Astrocyte of the cerebellum (primary cell): ENCODE results near the gene MAP2K2.

ENCODE experiments used
- DNase-seq: peaks from one replicate; pipeline ENCODE4 v3.0.0-alpha.2; 2011; ENCODE audit warnings: low read depth
- H3K4me3 ChIP-seq: 2 replicates; pipeline ENCODE4 v1.5.1; 2011; ENCODE audit warnings: mild to moderate bottlenecking, low read depth, low read length, moderate library complexity
- CTCF ChIP-seq: IDR thresholded peaks from 2 replicates; pipeline ENCODE4 v1.5.1; 2012; ENCODE audit warnings: low read length, low read depth, moderate library complexity, mild to moderate bottlenecking; ENCODE audit errors: missing control alignments
- in situ Hi-C: cut with HindIII; loops from 2 replicates; pipeline ENCODE4 v1.10.0; 2017; ENCODE audit warnings: low sequenced_read_pairs

The MAP2K2 gene

GRCh38 chr19:4054441-4055208, 69.3 kb downstream of the MAP2K2 start:
- H3K4me3 ChIP-seq: no peak overlapping the region
- in situ Hi-C loops: no loop called here
- no peak for DNase-seq
- TF ChIP-seq CTCF: no peak

DNA sequence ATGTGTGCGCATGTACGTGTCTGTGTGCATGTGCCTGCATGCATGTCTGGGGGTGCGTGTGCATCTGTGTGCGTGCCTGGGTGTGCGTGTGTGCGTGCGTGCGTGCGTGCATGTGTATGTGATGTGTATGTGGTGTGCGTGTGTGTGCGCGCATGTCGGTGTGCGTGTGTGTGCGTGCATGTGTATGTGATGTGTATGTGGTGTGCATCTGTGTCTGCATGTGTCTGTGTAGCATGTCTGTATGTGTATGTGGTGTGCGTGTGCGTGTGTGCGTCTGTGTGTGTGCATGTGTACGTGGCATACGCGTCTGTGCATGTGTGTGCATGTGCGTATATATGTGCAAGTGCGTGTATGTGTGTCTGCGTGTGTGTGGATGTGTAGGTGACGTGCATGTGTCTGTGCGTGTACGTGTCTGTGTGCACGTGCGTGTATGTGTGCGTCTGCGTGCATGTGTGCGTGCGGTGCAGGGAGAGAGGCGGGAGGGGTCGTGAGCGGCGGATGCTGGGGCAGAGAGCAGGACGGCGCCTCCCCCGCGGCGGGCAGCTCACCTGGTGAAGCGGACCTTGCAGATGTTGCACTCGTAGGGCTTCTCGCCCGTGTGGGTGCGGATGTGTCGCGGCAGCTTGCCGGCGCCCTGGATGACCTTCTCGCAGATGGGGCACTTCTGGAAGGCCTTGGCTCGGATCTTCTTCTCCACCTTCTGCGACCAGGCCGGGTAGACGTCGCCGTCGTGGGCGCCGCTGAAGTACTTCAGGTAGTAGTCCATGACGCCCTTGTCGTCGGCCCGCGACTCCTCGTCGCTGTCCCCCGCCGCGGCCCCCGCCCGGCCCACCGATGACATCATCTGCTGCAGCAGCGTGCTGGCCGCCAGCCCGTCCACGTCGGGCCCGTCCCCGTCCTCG, 70.2 kb downstream of the MAP2K2 start:
- no peak for DNase-seq
- in situ Hi-C loops: no loop called here
- TF ChIP-seq CTCF: no peak
- H3K4me3 ChIP-seq: no peak overlapping the region

DNA sequence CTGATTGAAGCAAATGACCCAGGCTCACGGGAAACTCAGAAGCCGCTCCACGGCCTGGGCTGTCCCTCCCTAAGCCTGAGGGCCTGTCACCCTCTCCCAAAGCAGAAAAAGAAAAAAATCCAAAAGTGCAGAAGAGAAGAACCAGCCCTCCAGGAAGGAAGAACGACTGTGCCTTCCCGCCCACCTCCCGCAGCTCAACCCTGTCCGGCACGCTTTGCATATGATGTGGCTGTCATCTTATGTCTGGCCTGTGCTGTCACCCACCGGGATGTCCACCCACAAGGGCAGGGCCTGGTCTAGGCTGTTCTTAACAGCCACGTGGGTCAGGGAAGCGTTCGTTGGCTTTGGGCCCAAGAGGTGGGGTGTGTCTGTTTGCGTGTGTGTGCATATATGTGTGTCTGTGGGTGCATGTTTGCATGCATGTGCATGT, 70.9 kb downstream of the MAP2K2 start:
- no peak for TF ChIP-seq CTCF
- H3K4me3 ChIP-seq: no peak overlapping the region
- DNase-seq: no peak
- in situ Hi-C loops: no loop called here

DNA sequence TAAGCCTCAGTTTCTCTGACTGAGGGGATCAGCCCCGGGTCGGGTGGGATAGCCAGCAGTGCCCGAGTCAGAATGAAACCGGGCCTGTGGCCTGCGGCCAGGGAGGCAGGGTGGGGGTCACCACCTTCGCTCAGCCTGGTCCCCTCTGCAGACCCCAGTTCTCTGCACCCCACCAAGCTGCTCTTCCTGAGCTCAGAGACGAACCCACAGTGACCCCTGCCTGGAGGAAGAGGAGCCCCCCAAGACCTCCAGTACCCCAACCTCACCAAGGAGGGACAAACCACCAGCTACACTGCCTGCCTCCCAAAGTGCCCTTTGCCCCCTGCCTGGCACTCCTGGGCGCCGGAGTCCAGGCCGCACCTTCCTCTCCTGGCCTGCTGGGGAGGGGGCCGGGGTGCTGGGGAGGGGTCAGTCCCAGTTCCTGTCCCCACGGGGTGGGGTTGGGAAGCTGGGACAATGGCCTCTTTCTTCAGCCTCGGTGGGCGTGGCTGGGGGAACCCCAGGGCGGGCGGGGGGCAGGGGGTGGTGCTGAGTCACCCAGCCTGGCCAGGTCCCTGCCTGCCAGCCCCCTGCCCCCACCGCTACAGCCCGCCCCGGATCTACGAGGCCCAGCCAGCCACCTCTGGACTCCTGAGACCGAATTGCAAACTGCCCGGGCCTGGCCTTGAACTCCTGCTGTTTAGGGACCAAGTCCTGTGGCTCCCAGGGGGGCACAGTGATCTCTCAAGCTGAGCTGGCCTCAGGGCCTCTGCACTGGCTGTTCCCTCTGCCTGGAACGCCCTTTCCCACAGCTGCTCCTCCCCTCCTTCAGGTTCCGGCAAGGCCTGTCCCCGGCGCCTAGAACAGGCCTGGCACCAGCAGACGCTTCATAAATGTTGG, 71.6 kb downstream of the MAP2K2 start:
- TF ChIP-seq CTCF: no peak
- H3K4me3 ChIP-seq: no peak overlapping the region
- no peak for DNase-seq
- in situ Hi-C loops: no loop called here

DNA sequence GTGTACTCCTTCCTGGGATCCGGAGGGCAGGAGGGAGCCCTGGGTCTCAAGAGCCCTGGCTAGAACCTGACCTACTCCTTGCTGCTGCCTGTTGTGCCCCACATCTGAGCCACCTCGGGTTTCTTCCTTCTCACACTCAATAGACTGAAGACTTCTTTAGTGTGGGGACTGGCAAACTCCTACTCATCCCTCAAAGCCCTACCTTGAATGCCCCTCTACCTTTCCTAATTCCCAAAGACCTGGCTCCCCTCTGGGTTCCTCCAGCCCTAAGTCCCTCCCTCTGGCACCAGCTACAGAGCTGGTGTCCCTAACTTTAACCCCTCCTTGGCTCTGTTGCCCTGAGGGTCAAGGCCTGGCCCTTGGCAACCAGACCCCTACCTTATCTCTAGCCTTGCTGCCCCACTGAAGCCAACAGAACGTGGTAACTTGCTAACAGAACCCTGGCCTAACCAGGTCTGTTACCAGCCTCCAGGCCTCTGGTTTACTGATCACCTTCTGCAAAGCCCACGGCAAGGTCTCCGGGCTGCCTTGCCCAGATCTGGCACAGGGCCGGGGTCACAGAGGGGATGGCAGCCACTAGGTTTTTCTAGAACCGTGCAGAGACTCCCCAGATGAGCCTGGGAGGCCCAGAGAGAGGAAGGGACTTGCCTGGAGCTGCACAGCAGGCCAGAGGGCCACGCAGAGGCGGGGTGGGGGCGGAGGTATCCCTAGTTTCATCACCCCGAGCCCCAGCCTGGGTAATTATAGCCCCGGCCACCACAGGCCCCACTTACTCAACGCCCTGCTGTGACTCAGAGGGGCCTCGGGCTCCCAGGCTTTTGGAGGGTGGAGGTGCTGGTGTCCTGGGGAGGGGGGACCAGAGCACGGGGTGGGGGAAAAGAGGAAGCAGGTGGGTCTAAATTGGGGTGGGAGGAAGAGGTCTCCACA, 72.5 kb downstream of the MAP2K2 start:
- DNase-seq: no peak
- in situ Hi-C loops: no loop called here
- H3K4me3 ChIP-seq: no peak overlapping the region
- no peak for TF ChIP-seq CTCF
